Uterus (tissue), 2 donors: ENCODE data around the gene JOSD1.

Experiments used
- POLR2A ChIP-seq, 2 donors: fragments of 450-650 bp; IDR thresholded peaks; one replicate each; pipeline ENCODE4 v1.6.1; 2016; ENCODE audit warnings: antibody characterized with exemption in 2 of 2, mild to moderate bottlenecking in 1 of 2, moderate library complexity in 1 of 2
- TF ChIP-seq, protein P1 (sequence below), 4 experiments: fragments of 200-600 bp in 2 of 4; fragments of 450-650 bp in 2 of 4; sonication (generic) in 2 of 4; IDR thresholded peaks; one replicate each; pipeline ENCODE4 v1.5.1; 2016 to 2019; ENCODE audit warnings: antibody characterized with exemption in 4 of 4, mild to moderate bottlenecking in 2 of 4, moderate library complexity in 1 of 4

DNA sequence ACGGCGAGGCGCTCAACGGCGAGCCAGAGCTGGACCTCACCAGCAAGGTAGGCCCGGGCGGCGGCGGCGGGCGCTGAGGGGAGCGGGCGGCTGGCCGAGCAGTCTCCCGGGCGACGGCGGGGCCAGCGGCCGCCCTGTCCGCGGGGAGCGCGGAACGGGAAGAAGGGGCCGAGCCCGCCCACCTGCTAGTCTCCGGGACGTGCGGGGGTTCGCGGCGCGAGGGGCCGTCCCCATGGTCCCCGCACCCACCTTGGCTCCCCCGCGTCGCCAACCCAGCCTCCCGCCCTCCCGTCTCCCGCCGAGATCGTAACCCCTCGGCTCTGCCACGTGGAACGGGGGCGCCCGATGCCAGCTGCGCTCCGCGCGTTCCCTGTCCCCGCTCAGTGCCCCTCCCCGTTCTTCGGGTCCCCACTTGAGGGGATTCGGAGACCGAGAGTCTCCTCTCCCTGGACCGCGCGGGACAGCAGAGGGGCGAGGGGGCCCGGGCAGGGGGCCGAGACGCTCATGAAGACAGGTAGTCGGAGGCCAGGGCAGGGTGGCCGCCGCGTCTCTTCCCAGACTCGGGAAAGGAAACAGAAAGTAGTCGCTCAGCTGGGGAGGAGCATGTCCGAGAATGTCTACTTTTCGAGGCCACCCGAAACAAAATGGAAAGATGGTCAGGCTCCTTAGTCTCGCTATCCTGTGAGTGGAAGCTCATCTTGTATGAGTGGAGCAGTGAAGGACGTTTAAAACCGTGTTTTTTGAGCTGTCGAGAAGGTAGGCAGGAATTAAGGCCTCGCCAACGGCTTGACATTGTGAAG lies 5.6 kb upstream of the JOSD1 start:
- TF ChIP-seq POLR2A (IDR thresholded peaks at IDR 0.05), result no peak
- TF ChIP-seq, protein P1, sequence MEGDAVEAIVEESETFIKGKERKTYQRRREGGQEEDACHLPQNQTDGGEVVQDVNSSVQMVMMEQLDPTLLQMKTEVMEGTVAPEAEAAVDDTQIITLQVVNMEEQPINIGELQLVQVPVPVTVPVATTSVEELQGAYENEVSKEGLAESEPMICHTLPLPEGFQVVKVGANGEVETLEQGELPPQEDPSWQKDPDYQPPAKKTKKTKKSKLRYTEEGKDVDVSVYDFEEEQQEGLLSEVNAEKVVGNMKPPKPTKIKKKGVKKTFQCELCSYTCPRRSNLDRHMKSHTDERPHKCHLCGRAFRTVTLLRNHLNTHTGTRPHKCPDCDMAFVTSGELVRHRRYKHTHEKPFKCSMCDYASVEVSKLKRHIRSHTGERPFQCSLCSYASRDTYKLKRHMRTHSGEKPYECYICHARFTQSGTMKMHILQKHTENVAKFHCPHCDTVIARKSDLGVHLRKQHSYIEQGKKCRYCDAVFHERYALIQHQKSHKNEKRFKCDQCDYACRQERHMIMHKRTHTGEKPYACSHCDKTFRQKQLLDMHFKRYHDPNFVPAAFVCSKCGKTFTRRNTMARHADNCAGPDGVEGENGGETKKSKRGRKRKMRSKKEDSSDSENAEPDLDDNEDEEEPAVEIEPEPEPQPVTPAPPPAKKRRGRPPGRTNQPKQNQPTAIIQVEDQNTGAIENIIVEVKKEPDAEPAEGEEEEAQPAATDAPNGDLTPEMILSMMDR (IDR thresholded peaks at IDR 0.05), result no peak
